Tibial nerve (tissue), 4 donors: ENCODE results near the gene AADACL4.

Source experiments
- EP300 ChIP-seq, 2 donors: sonication (generic); formaldehyde crosslinking; IDR thresholded peaks; one replicate each; pipeline ENCODE4 v1.6.1; 2017; ENCODE audit warnings: antibody characterized with exemption in 2 of 2, mild to moderate bottlenecking in 1 of 2
- TF ChIP-seq, protein P1 (sequence below), 5 experiments: fragments of 200-600 bp in 3 of 5; fragments of 450-650 bp in 2 of 5; sonication (generic) in 3 of 5; IDR thresholded peaks; one replicate each; pipeline ENCODE4 v1.5.1; 2016 to 2019; ENCODE audit warnings: antibody characterized with exemption in 5 of 5, mild to moderate bottlenecking in 3 of 5, moderate library complexity in 2 of 5

- TF ChIP-seq, protein P1, sequence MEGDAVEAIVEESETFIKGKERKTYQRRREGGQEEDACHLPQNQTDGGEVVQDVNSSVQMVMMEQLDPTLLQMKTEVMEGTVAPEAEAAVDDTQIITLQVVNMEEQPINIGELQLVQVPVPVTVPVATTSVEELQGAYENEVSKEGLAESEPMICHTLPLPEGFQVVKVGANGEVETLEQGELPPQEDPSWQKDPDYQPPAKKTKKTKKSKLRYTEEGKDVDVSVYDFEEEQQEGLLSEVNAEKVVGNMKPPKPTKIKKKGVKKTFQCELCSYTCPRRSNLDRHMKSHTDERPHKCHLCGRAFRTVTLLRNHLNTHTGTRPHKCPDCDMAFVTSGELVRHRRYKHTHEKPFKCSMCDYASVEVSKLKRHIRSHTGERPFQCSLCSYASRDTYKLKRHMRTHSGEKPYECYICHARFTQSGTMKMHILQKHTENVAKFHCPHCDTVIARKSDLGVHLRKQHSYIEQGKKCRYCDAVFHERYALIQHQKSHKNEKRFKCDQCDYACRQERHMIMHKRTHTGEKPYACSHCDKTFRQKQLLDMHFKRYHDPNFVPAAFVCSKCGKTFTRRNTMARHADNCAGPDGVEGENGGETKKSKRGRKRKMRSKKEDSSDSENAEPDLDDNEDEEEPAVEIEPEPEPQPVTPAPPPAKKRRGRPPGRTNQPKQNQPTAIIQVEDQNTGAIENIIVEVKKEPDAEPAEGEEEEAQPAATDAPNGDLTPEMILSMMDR (IDR thresholded peaks at IDR 0.05), result no peak
- TF ChIP-seq EP300 (IDR thresholded peaks at IDR 0.05), result peak in 1 of 2 donors; percentile 66
Measured at GRCh38 chr1:12636098-12636950, 7.6 kb upstream of the AADACL4 start.
